ENCODE measurements around the gene DCAF11.
A peak's percentile ranks its signal among the peaks of the same experiment; 100 is the strongest.

DCAF11 gene

GRCh38 chr14:24143511-24143910 is 28.9 kb downstream of the DCAF11 start:
- no peak for DNase-seq

DNA sequence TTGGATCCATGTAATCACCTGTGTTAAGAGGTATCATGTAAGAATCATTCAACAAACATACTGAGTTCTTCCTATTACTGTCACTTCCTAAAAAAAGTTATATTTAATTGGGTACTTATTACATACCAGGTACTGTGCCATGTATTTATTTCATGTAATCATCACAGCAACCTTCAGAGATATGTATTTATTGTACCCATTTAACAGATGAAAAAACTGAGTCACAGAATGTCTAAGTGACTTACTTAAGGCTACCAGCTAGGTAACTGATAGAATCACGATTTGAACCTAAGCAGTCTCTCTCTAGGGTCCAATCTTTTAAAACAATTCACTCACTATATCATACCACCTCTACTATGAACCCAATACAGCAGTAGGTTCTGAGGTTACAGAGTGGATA is 29.9 kb downstream of the DCAF11 start:
- no peak for DNase-seq

DNA sequence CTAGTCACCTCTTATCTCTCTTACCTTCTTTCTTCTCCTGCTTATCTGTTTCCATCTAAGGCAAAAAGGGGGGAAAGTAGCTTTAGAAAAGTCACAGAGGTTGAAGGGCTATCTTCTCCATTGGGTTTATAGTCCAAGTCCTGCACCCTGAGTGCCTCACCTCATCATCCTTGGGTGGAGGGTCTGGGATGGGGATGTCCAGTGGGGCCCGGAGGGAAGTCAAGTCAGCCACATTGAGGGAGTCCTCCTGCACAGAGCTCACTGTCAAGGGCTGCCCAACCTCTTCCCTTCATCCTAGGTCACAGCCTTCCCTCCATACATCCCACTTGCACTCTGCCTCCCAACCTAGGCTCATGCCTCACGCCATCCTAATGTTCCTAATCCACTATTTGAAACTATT is 30.6 kb downstream of the DCAF11 start:
- DNase-seq = no peak

DNA sequence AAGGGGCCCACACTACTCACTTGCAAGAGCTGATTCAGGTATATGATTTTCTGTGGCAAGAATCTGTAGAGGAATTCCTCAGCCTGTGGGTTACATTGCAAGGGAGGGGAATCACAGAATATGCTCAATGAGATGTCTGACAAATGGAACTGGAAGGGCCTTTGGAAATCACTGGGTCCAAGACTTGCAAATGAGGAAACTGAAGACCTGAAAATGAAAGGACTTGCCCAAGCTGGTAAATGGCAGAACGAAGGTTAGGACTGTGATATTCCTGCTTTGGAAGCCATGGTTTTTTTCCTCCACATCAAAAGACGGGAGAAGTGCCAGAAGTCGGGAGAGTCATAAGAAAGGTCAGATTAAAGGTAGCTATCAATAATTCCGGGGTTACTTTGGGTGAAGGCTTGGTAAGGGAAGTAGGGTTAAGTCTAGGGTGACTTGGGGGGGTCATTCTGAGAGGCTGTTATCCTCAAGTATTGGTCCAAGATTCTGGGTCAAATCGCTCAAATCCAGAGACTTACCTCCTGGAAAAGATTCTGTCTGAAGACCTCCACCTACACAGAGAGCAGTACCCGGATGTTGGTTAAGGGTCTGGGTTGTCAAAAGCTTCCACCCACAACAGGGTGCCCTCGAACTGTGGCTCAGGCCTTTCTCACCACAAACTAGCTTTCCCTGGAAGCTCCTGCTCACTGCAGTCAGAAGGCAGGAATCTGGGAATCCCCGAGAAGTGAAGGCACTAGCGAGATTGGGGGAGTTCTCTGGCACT is 31.3 kb downstream of the DCAF11 start:
- DNase-seq = no peak

DNA sequence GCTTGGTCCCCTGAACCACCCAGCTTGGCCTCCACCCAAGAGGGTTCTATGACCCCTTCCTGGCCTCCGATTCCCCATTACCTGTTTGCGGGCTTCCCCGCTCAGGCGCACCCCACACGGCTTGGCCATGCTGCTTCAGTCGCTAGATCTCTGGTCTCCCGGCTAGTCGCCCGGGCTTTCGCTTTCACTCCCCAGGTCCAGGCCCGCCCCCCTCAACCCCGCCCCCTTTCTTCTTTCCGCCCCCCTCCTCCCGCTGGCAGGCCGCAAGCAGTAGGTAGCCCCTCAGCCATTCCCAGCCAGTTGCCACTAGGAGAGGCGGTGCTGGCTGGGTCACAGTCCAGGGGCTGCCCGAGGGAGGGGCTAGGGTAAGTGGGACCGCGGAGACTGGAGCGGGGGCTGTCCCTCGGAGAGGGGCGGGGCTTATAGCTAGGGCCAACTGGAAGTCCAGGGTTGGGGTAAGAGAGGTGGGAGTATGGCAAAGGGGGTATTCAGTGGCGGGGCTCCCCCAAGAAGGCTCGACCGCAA is 31.9 kb downstream of the DCAF11 start, which contains the start of gene PSME2:
PSME2 (minus strand) TSS at position 158 of the 525 bp plus-strand sequence; CDS start at position 129, 29 bp downstream.
- DNase-seq = peak; percentile 66

DNA sequence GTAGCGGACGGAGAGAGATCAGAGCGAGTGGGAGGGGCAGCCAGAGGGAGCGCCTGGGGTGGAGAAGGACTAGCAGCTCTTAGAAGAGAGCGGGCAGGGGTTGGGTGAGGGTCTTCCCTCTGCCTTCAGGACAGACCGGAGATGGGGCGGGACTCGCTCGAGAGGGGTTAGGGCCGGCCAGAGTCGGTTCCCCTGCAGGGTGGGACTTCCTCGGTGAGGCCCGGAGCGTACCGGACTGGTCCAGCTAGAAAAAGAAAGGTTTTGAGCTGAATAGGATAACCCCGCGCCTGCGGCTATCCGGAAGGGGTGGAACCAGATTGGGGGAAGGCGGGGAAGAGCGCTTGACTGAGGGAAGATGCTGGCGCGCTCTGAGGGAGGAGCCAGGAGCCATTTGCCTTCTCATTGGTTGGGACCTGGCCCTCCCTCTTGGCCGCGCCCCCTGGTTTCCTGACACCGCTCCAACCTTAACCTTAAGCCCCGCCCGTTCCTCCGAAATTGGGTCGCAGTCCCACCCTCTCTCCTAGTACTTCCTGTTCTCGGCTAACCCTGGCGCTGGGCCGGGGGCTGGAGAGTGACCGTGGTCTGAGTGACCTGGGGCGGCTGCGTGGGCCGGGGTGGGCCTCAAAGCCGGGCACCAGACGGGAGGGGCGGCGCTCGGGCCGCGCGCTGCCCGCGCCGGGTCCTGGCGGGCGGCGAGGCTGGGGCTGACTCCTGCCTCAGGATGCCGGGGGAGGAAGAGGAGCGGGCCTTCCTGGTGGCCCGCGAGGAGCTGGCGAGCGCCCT is 32.6 kb downstream of the DCAF11 start, which contains the start of gene RNF31:
RNF31 (plus strand) TSS at position 521 of the 783 bp plus-strand sequence; CDS start at position 722, 201 bp downstream.
- DNase-seq = peak; percentile 96

GRCh38 chr14:24147761-24148428 is 33.3 kb downstream of the DCAF11 start:
- DNase-seq = no peak

- no peak for DNase-seq
Observed at GRCh38 chr14:24149302-24149969, 34.9 kb downstream of the DCAF11 start.

DNA sequence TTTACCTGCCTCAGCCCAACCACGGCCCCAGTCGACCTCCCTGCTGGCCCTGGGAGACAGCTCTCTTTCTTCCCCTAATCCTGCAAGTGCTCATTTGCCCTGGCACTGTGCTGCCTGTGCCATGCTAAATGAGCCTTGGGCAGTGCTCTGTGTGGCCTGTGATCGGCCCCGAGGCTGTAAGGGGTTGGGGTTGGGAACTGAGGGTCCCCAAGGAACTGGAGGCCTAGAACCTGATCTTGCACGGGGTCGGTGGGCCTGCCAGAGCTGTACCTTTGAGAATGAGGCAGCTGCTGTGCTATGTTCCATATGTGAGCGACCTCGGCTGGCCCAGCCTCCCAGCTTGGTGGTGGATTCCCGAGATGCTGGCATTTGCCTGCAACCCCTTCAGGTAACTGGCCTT is 35.5 kb downstream of the DCAF11 start:
- no peak for DNase-seq

GRCh38 chr14:24150567-24150966 is 36.0 kb downstream of the DCAF11 start:
- DNase-seq = no peak

GRCh38 chr14:24150993-24151392 is 36.4 kb downstream of the DCAF11 start:
- DNase-seq = no peak

GRCh38 chr14:24151404-24152080 is 37.0 kb downstream of the DCAF11 start:
- DNase-seq = no peak

DNA sequence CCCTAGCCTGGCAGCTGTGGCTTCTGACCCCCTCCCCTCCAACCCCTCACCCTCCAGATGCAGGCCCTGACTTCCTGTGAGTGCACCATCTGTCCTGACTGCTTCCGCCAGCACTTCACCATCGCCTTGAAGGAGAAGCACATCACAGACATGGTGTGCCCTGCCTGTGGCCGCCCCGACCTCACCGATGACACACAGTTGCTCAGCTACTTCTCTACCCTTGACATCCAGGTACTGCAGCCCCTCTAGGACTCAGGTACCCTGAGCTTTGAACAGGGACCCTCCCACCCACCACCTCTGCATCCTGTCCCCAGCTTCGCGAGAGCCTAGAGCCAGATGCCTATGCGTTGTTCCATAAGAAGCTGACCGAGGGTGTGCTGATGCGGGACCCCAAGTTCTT is 40.5 kb downstream of the DCAF11 start:
- DNase-seq = no peak

DNA sequence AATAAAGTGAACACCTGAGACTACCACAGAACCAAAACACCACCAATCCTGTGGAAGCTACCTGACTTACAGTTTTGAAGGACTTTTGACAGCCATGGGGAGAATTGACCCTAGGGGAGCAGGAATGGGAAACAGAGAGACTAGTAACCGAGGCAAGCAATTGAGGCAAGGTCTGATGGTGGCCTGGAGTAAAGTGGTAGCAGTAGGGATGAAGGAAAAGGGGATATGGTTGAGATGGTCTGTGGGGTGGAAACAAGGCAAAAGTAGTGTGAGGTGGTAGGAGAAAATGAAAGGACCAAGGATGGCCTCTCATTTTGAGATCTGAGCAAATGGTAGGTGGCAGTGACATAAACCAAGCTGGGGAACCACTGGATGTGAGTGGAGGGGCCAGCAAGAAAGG is 42.3 kb downstream of the DCAF11 start:
- no peak for DNase-seq

DNA sequence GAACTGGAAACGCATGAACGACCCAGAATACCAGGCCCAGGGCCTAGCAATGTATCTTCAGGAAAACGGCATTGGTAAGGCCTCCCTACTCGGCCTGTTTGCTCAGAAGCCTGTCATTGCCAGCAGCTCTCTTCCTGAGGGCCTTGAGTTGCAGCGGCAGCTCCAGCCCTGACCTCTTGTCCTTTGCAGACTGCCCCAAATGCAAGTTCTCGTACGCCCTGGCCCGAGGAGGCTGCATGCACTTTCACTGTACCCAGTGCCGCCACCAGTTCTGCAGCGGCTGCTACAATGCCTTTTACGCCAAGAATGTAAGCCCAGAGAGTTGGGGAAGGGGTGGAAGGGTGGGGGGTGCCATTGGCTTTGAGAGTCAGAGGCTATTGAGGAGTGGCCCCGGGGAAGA is 42.8 kb downstream of the DCAF11 start:
- DNase-seq = no peak

- no peak for DNase-seq
Observed at GRCh38 chr14:24159777-24160498, 45.4 kb downstream of the DCAF11 start.

- DNase-seq = no peak
Observed at GRCh38 chr14:24160499-24160849, 45.9 kb downstream of the DCAF11 start.

GRCh38 chr14:24160850-24161804 is 46.5 kb downstream of the DCAF11 start, which contains the start of gene IRF9:
IRF9 (plus strand) TSS chr14:24161265; CDS start chr14:24162145, 880 bp downstream.
- peak; percentile 100 for DNase-seq

- DNase-seq = no peak
Observed at GRCh38 chr14:24162093-24162492, 47.5 kb downstream of the DCAF11 start.

- DNase-seq = no peak
Observed at GRCh38 chr14:24164518-24164991, 50.0 kb downstream of the DCAF11 start.
